ENCODE data around the gene LHPP. TPM values are rescaled to one million over a fixed set of nuclear protein-coding genes. Genes with fewer than 3 reads are reported as not detected.

LHPP gene
- total and polyA plus RNA-seq, 4 donors, result 11.5 to 22.0 (median 18.6) TPM

DNA sequence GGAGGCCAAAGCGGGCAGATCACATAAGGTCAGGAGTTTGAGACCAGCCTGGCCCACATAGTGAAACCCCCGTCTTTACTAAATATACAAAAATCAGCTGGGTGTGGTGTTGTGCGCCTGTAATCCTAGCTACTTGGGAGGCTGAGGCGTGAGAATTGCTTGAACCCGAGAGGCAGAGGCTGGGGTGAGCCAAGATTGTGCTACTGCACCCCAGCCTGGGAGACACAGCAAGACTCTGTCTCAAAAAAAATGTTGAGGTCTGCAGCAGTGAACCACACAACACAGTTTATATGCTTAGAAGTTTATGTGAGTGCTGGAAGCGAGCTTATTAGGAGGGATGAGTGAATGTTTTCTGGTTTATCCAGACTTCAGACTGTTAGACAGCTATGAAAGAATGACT lies 10.4 kb downstream of the LHPP start:
- Histone ChIP-seq H3K4me1 (ENCODE audit: control insufficient read depth in 1 of 2, insufficient read depth in 2 of 2, low read length in 2 of 2) (no peaks in the 10 kb centered on the region), H3K4me3 (ENCODE audit: low read length in 2 of 2) (no peak overlapping the region), H3K27me3 (ENCODE audit: control insufficient read depth in 1 of 2, insufficient read depth in 2 of 2, low read length in 1 of 2) (no peaks in the 10 kb centered on the region), H3K9me3 (ENCODE audit: control insufficient read depth, low read length) (no peaks in the 10 kb centered on the region), H3K36me3 (ENCODE audit: control insufficient read depth in 1 of 2, insufficient read depth in 2 of 2, low read length in 1 of 2) (no peaks in the 10 kb centered on the region), H3K27ac (ENCODE audit: low read depth in 1 of 2, low read length in 2 of 2) (no peak overlapping the region)
- intact Hi-C loops (cut with DNase I), result no loop called here
- 92 to 95% methylated on average over 6 of the region's 6 CpGs for WGBS, 2 donors
- ATAC-seq (ENCODE audit: low FRiP score) (no peak), DNase-seq (no peak)

DNA sequence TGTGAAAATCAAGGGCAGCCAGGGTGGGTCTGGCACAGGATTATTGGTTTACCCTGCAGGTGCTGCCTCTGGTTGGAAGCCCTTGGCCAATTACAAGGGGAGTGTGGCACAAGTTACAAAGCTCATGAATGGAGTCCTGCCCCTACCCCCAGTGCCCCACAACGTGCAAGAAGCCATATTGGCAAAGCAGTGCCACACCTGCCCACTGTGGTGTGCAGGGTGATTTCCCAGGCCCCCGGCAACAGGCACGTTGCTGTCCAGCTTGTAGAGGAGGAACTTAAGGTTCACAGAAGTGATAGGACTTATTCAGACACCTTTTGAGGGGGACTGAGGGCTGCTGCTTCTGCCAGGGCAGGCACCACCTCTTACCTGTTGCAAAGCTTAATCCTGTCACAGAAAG lies 11.4 kb downstream of the LHPP start:
- Histone ChIP-seq H3K27me3 (ENCODE audit: control insufficient read depth in 1 of 2, insufficient read depth in 2 of 2, low read length in 1 of 2) (no peaks in the 10 kb centered on the region), H3K4me3 (ENCODE audit: low read length in 2 of 2) (no peak overlapping the region), H3K9me3 (ENCODE audit: control insufficient read depth, low read length) (no peaks in the 10 kb centered on the region), H3K36me3 (ENCODE audit: control insufficient read depth in 1 of 2, insufficient read depth in 2 of 2, low read length in 1 of 2) (no peaks in the 10 kb centered on the region), H3K27ac (ENCODE audit: low read depth in 1 of 2, low read length in 2 of 2) (no peak overlapping the region), H3K4me1 (ENCODE audit: control insufficient read depth in 1 of 2, insufficient read depth in 2 of 2, low read length in 2 of 2) (no peaks in the 10 kb centered on the region)
- intact Hi-C loops (cut with DNase I), result no loop called here
- ATAC-seq (ENCODE audit: low FRiP score) (no peak), DNase-seq (no peak)
- WGBS, 2 donors, result 74 to 82% methylated on average over 3 of the region's 3 CpGs

- 72 to 79% methylated on average over 9 of the region's 9 CpGs for WGBS, 2 donors
- DNase-seq (no peak), ATAC-seq (ENCODE audit: low FRiP score) (no peak)
- Histone ChIP-seq H3K27ac (ENCODE audit: low read depth in 1 of 2, low read length in 2 of 2) (no peak overlapping the region), H3K36me3 (ENCODE audit: control insufficient read depth in 1 of 2, insufficient read depth in 2 of 2, low read length in 1 of 2) (no peaks in the 10 kb centered on the region), H3K9me3 (ENCODE audit: control insufficient read depth, low read length) (no peaks in the 10 kb centered on the region), H3K4me3 (ENCODE audit: low read length in 2 of 2) (no peak overlapping the region), H3K27me3 (ENCODE audit: control insufficient read depth in 1 of 2, insufficient read depth in 2 of 2, low read length in 1 of 2) (no peaks in the 10 kb centered on the region), H3K4me1 (ENCODE audit: control insufficient read depth in 1 of 2, insufficient read depth in 2 of 2, low read length in 2 of 2) (no peaks in the 10 kb centered on the region)
- intact Hi-C loops (cut with DNase I), result no loop called here
Observed at GRCh38 chr10:124474514-124475070, 13.0 kb downstream of the LHPP start.

DNA sequence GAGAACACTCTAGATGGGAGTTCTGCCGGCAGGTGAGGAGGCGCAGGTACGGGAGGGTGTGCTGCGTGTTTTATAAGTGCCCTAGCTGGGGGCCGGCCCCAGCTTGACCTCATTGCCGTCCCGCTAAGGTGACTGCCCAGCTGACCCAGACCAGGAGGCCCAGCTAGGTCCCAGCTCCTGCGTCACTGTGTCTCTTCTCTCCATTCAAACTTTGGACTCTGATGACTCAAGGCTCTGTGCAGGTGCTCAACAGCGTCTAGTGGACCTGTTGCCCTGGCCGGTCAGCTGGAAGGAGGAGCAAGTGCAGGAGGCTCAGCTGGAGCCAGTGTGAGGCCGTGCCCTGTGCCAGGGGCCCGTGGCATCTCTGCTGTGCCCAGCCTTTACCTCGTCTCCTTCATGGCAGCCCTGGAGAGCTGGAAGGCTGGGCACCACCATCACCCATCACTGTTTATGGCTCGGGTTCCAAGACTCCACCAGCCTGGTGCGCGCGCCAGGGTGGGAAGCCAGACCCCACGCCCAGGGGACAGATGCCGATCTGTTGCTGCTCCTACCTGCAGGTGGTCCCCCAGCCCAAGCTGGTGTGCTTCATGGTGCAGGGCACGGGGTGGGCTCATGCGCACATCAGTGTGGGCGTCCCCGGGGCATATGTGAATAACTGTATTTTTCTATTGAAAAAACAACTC lies 14.6 kb downstream of the LHPP start:
- no peaks in the 10 kb centered on the region for H3K27me3 ChIP-seq (ENCODE audit: control insufficient read depth in 1 of 2, insufficient read depth in 2 of 2, low read length in 1 of 2)
- H3K4me1 ChIP-seq (ENCODE audit: control insufficient read depth in 1 of 2, insufficient read depth in 2 of 2, low read length in 2 of 2), result no peaks in the 10 kb centered on the region
- 94 to 97% methylated on average over 23 of the region's 23 CpGs for WGBS, 2 donors
- no peaks in the 10 kb centered on the region for H3K9me3 ChIP-seq (ENCODE audit: control insufficient read depth, low read length)
- no peak for ATAC-seq (ENCODE audit: low FRiP score)
- no peak overlapping the region for H3K27ac ChIP-seq (ENCODE audit: low read depth in 1 of 2, low read length in 2 of 2)
- intact Hi-C loops (cut with DNase I), result no loop called here
- DNase-seq, result no peak
- no peak overlapping the region for H3K4me3 ChIP-seq (ENCODE audit: low read length in 2 of 2)
- no peaks in the 10 kb centered on the region for H3K36me3 ChIP-seq (ENCODE audit: control insufficient read depth in 1 of 2, insufficient read depth in 2 of 2, low read length in 1 of 2)

DNA sequence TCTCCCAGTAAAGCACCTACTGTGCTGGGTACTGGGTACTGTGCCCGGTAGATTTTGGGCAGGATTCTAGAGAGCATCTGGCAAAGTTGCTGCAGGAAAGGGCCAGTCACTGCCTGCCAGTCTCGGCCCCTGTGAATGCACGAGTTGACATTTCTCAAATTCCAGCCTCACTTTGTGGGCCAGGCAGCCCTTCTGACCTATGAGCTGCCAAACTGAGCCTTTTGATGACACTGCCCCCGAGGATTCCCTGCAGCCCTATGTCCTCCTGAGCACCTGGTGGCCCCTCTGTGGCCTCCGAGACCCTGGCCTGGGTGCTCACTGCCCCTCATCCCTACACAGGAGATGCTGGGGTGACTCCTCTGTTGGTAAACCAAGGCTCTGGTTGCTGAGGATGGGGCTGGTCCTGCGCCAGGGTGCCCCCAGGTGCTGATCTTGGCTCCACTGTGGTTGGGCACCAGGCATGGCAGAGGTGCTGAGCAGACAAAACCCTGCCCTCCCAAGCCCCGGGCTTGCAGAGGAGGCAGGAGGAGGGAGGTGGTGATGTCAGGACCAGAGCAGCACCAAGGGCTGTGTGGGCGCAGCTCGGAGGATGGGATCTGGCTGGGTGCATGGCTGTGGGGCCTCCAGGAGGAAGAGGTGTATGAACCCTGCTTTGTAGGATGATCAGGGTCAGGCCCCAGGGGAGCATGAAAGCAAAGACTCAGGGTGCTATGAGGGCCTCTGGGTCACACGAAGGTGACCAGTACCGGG lies 16.2 kb downstream of the LHPP start:
- 58 to 67% methylated on average over 11 of the region's 11 CpGs for WGBS, 2 donors
- DNase-seq, result no peak
- no peaks in the 10 kb centered on the region for H3K36me3 ChIP-seq (ENCODE audit: control insufficient read depth in 1 of 2, insufficient read depth in 2 of 2, low read length in 1 of 2)
- H3K9me3 ChIP-seq (ENCODE audit: control insufficient read depth, low read length), result no peaks in the 10 kb centered on the region
- ATAC-seq (ENCODE audit: low FRiP score), result no peak
- no peak overlapping the region for H3K27ac ChIP-seq (ENCODE audit: low read depth in 1 of 2, low read length in 2 of 2)
- no peaks in the 10 kb centered on the region for H3K4me1 ChIP-seq (ENCODE audit: control insufficient read depth in 1 of 2, insufficient read depth in 2 of 2, low read length in 2 of 2)
- intact Hi-C loops (cut with DNase I), result no loop called here
- H3K4me3 ChIP-seq (ENCODE audit: low read length in 2 of 2), result no peak overlapping the region
- H3K27me3 ChIP-seq (ENCODE audit: control insufficient read depth in 1 of 2, insufficient read depth in 2 of 2, low read length in 1 of 2), result no peaks in the 10 kb centered on the region

- intact Hi-C loops (cut with DNase I), result no loop called here
- Histone ChIP-seq H3K9me3 (ENCODE audit: control insufficient read depth, low read length) (no peaks in the 10 kb centered on the region), H3K36me3 (ENCODE audit: control insufficient read depth in 1 of 2, insufficient read depth in 2 of 2, low read length in 1 of 2) (no peaks in the 10 kb centered on the region), H3K4me1 (ENCODE audit: control insufficient read depth in 1 of 2, insufficient read depth in 2 of 2, low read length in 2 of 2) (no peaks in the 10 kb centered on the region), H3K27ac (ENCODE audit: low read depth in 1 of 2, low read length in 2 of 2) (no peak overlapping the region), H3K27me3 (ENCODE audit: control insufficient read depth in 1 of 2, insufficient read depth in 2 of 2, low read length in 1 of 2) (no peaks in the 10 kb centered on the region), H3K4me3 (ENCODE audit: low read length in 2 of 2) (no peak overlapping the region)
- ATAC-seq (ENCODE audit: low FRiP score) (no peak), DNase-seq (no peak)
- 96 to 97% methylated on average over 14 of the region's 14 CpGs for WGBS, 2 donors
Observed at GRCh38 chr10:124478515-124478914, 16.9 kb downstream of the LHPP start.

DNA sequence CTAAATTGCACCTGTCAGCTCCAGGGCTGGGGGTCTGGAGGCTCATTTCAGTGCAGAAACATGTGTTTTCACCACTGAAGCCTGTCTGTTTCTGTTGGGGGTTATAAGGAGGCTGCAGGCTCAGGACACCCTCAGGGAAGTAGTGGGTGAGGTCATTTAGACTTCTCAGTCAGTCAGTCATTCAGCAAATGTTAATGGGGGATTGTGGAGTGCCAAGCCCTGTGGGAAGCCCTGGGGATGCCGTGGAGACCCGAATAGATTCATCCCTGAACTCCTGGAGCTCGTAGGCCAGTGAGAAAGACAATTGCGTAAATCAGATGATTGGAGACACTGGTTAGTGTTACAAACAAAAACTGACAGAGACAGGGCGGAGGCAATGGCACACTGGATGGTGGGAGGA lies 19.2 kb downstream of the LHPP start:
- no peak overlapping the region for H3K4me3 ChIP-seq (ENCODE audit: low read length in 2 of 2)
- H3K9me3 ChIP-seq (ENCODE audit: control insufficient read depth, low read length), result no peaks in the 10 kb centered on the region
- H3K27me3 ChIP-seq (ENCODE audit: control insufficient read depth in 1 of 2, insufficient read depth in 2 of 2, low read length in 1 of 2), result no peaks in the 10 kb centered on the region
- DNase-seq (no peak), ATAC-seq (ENCODE audit: low FRiP score) (no peak)
- no peaks in the 10 kb centered on the region for H3K36me3 ChIP-seq (ENCODE audit: control insufficient read depth in 1 of 2, insufficient read depth in 2 of 2, low read length in 1 of 2)
- no peak overlapping the region for H3K27ac ChIP-seq (ENCODE audit: low read depth in 1 of 2, low read length in 2 of 2)
- intact Hi-C loops (cut with DNase I), result no loop called here
- H3K4me1 ChIP-seq (ENCODE audit: control insufficient read depth in 1 of 2, insufficient read depth in 2 of 2, low read length in 2 of 2), result no peaks in the 10 kb centered on the region
- 86 to 91% methylated on average over 5 of the region's 5 CpGs for WGBS, 2 donors

GRCh38 chr10:124481717-124482116 lies 20.1 kb downstream of the LHPP start:
- H3K4me1 ChIP-seq (ENCODE audit: control insufficient read depth in 1 of 2, insufficient read depth in 2 of 2, low read length in 2 of 2), result no peaks in the 10 kb centered on the region
- intact Hi-C loops (cut with DNase I), result no loop called here
- H3K36me3 ChIP-seq (ENCODE audit: control insufficient read depth in 1 of 2, insufficient read depth in 2 of 2, low read length in 1 of 2), result no peaks in the 10 kb centered on the region
- no peaks in the 10 kb centered on the region for H3K9me3 ChIP-seq (ENCODE audit: control insufficient read depth, low read length)
- no peaks in the 10 kb centered on the region for H3K27me3 ChIP-seq (ENCODE audit: control insufficient read depth in 1 of 2, insufficient read depth in 2 of 2, low read length in 1 of 2)
- 90 to 92% methylated on average over 6 of the region's 6 CpGs for WGBS, 2 donors
- DNase-seq, result no peak
- H3K27ac ChIP-seq (ENCODE audit: low read depth in 1 of 2, low read length in 2 of 2), result no peak overlapping the region
- no peak overlapping the region for H3K4me3 ChIP-seq (ENCODE audit: low read length in 2 of 2)
- no peak for ATAC-seq (ENCODE audit: low FRiP score)

All from aorta (tissue), 5 donors.